ENCODE data around the gene PDGFA. TPM values are rescaled to one million over a fixed set of nuclear protein-coding genes. Genes with fewer than 3 reads are reported as not detected.

Gene PDGFA
- total and polyA plus RNA-seq, 2 experiments from 2014 or later, result 4.7 to 8.4 TPM

GRCh38 chr7:539731-540411 is 20.2 kb upstream of the PDGFA start:
- no peaks in the 10 kb centered on the region for H3K9me3 ChIP-seq (ENCODE audit: low read depth)
- no peak overlapping the region for H3K4me3 ChIP-seq
- peaks cover 34% of the 10 kb centered on the region for H3K4me1 ChIP-seq (ENCODE audit: insufficient read depth)
- in situ Hi-C loops (cut with MboI), result no loop called here
- 62 to 75% methylated on average over 12 to 14 of the region's 17 CpGs for WGBS, 2 experiments (ENCODE audit: low coverage in 1 of 2, low lambda C conversion rate in 2 of 2, missing lambda C conversion rate in 2 of 2)
- TF ChIP-seq EZH2phosphoT487 (IDR thresholded peaks at IDR 0.05; ENCODE audit: insufficient read depth, low read depth) (no peak), EZH2 (IDR thresholded peaks at IDR 0.05; ENCODE audit: insufficient read depth, poor library complexity, severe bottlenecking) (no peak)
- H3K9me2 ChIP-seq (ENCODE audit: insufficient read depth), result no peaks in the 10 kb centered on the region
- H3K36me3 ChIP-seq (ENCODE audit: low read depth), result no peaks in the 10 kb centered on the region
- H3K9ac ChIP-seq, result no peak overlapping the region
- no peaks in the 10 kb centered on the region for H3K27me3 ChIP-seq (replicated peaks; ENCODE audit: insufficient read depth)
- no peaks in the 10 kb centered on the region for H3K79me2 ChIP-seq (ENCODE audit: insufficient read depth)
- H4K20me1 ChIP-seq (ENCODE audit: insufficient read depth), result no peaks in the 10 kb centered on the region
- H3K27ac ChIP-seq, result no peak overlapping the region
- DNase-seq, result peak; percentile 33
- no peak overlapping the region for H2AFZ ChIP-seq
- H3F3A ChIP-seq (ENCODE audit: insufficient read depth), result no peaks in the 10 kb centered on the region; the same call in none of the 2 replicates
- H3K4me2 ChIP-seq (ENCODE audit: unreplicated experiment), result no peak overlapping the region

GRCh38 chr7:538764-539685 is 19.4 kb upstream of the PDGFA start:
- DNase-seq, result no peak
- H3K4me1 ChIP-seq (ENCODE audit: insufficient read depth), result peaks cover 34% of the 10 kb centered on the region
- no peak overlapping the region for H3K4me3 ChIP-seq
- H3K27me3 ChIP-seq (replicated peaks; ENCODE audit: insufficient read depth), result 0 out of 2 replicates have a peak, but pooled peaks cover 3% of the 10 kb centered on the region
- H3K9ac ChIP-seq, result peak overlapping the region; percentile 71
- H2AFZ ChIP-seq, result peak overlapping the region; percentile 66
- peak overlapping the region; percentile 35 for H3K4me2 ChIP-seq (ENCODE audit: unreplicated experiment)
- no peaks in the 10 kb centered on the region for H3K9me2 ChIP-seq (ENCODE audit: insufficient read depth)
- no peaks in the 10 kb centered on the region for H3K9me3 ChIP-seq (ENCODE audit: low read depth)
- WGBS, 2 experiments (ENCODE audit: low coverage in 1 of 2, low lambda C conversion rate in 2 of 2, missing lambda C conversion rate in 2 of 2), result 79 to 80% methylated on average over 30 to 36 of the region's 37 CpGs
- no peaks in the 10 kb centered on the region for H4K20me1 ChIP-seq (ENCODE audit: insufficient read depth)
- H3F3A ChIP-seq (ENCODE audit: insufficient read depth), result no peaks in the 10 kb centered on the region; the same call in 1 of the 2 replicates
- TF ChIP-seq EZH2phosphoT487 (IDR thresholded peaks at IDR 0.05; ENCODE audit: insufficient read depth, low read depth) (no peak), EZH2 (IDR thresholded peaks at IDR 0.05; ENCODE audit: insufficient read depth, poor library complexity, severe bottlenecking) (no peak)
- in situ Hi-C loops (cut with MboI), result no loop called here
- H3K27ac ChIP-seq, result no peak overlapping the region
- H3K36me3 ChIP-seq (ENCODE audit: low read depth), result no peaks in the 10 kb centered on the region
- no peaks in the 10 kb centered on the region for H3K79me2 ChIP-seq (ENCODE audit: insufficient read depth)

DNA sequence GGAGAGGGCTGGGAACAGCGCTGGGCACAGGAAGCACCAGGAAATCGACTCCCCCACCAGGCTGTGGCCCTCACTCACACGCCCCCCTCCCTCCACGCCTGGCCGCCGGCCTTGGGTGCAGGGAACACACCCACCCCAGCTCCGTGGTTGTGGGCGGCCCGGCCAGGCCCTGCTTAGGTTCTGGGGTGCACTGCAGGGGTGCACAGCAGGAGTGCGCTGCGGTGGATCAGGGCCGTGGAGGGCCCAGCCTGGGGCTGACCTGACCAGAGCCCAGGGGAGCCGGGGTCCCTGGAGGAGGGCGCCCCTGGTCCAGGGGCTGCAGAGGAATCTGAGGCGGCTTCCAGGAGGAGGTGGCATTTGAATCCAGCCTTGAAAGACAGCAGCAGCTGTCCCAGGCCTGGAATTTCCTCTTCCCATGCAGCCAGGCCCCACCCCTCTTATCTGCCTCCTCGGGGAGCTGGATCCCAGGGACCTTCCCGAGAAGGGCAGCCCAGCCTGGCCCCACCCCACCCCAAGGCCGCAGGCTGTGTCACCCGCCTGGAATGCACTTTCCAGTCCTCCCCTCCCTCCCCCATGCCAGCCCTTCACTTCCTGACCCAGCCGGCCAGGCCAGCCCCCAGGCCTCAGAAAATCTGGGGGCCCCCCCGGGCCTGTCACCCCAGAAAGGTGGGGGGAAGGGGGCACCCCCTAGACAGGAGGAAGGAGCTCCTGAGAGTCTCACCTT is 18.4 kb upstream of the PDGFA start:
- peak; percentile 91 for DNase-seq
- H3K4me1 ChIP-seq (ENCODE audit: insufficient read depth), result peaks cover 28% of the 10 kb centered on the region
- no peaks in the 10 kb centered on the region for H3K9me3 ChIP-seq (ENCODE audit: low read depth)
- H3K27me3 ChIP-seq (replicated peaks; ENCODE audit: insufficient read depth), result 0 out of 2 replicates have a peak, but pooled peaks cover 6% of the 10 kb centered on the region
- H3K9ac ChIP-seq, result peak overlapping the region; percentile 71
- H3K27ac ChIP-seq, result no peak overlapping the region
- WGBS, 2 experiments (ENCODE audit: low coverage in 1 of 2, low lambda C conversion rate in 2 of 2, missing lambda C conversion rate in 2 of 2), result 52 to 64% methylated on average over 19 to 21 of the region's 21 CpGs
- no peaks in the 10 kb centered on the region for H3K79me2 ChIP-seq (ENCODE audit: insufficient read depth)
- no peaks in the 10 kb centered on the region for H4K20me1 ChIP-seq (ENCODE audit: insufficient read depth)
- H3F3A ChIP-seq (ENCODE audit: insufficient read depth), result no peaks in the 10 kb centered on the region; the same call in 1 of the 2 replicates
- in situ Hi-C loops (cut with MboI), result no loop called here
- H3K4me3 ChIP-seq, result no peak overlapping the region
- TF ChIP-seq EZH2 (IDR thresholded peaks at IDR 0.05; ENCODE audit: insufficient read depth, poor library complexity, severe bottlenecking) (no peak), EZH2phosphoT487 (IDR thresholded peaks at IDR 0.05; ENCODE audit: insufficient read depth, low read depth) (no peak)
- H3K9me2 ChIP-seq (ENCODE audit: insufficient read depth), result no peaks in the 10 kb centered on the region
- no peaks in the 10 kb centered on the region for H3K36me3 ChIP-seq (ENCODE audit: low read depth)
- peak overlapping the region; percentile 35 for H3K4me2 ChIP-seq (ENCODE audit: unreplicated experiment)
- H2AFZ ChIP-seq, result peak overlapping the region; percentile 66

DNA sequence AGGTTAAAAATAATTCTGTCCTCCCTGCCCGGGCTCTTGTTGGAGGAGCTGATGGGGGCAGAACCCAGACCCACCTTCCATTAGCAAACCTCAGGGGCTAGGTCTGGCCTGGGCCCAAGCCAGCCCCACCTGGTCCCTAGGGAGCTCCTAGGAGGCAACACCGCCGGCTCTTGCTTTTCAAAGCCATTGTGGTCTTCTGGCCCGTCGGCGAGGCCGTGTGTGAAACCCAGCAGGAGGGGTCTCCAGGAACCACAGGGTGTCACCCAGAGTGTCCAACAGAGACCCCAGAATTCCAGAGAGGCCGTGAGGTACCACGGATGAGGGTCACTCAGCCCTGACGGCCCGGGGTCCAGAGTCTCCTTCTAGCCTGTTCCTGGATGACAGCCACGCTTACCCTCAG is 16.6 kb upstream of the PDGFA start:
- in situ Hi-C loops (cut with MboI), result no loop called here
- Histone ChIP-seq H3K27ac (no peak overlapping the region), H3K79me2 (ENCODE audit: insufficient read depth) (no peaks in the 10 kb centered on the region), H3K9me2 (ENCODE audit: insufficient read depth) (no peaks in the 10 kb centered on the region), H4K20me1 (ENCODE audit: insufficient read depth) (no peaks in the 10 kb centered on the region), H3K4me2 (ENCODE audit: unreplicated experiment) (no peak overlapping the region), H3K36me3 (ENCODE audit: low read depth) (no peaks in the 10 kb centered on the region), H3K27me3 (replicated peaks; ENCODE audit: insufficient read depth) (peaks cover 6% of the 10 kb centered on the region; the same call in 1 of the 2 replicates), H3K4me1 (ENCODE audit: insufficient read depth) (peaks cover 18% of the 10 kb centered on the region), H3K4me3 (no peak overlapping the region), H2AFZ (no peak overlapping the region), H3K9me3 (ENCODE audit: low read depth) (no peaks in the 10 kb centered on the region), H3F3A (ENCODE audit: insufficient read depth) (no peaks in the 10 kb centered on the region), H3K9ac (no peak overlapping the region)
- no peak for DNase-seq
- 77% methylated on average over 10 to 12 of the region's 12 CpGs for WGBS, 2 experiments (ENCODE audit: low coverage in 1 of 2, low lambda C conversion rate in 2 of 2, missing lambda C conversion rate in 2 of 2)
- TF ChIP-seq EZH2phosphoT487 (IDR thresholded peaks at IDR 0.05; ENCODE audit: insufficient read depth, low read depth) (no peak), EZH2 (IDR thresholded peaks at IDR 0.05; ENCODE audit: insufficient read depth, poor library complexity, severe bottlenecking) (no peak)

Data from GM23248 (cell line).